Measurements from ENCODE around the gene TPBG.

The TPBG gene

DNA sequence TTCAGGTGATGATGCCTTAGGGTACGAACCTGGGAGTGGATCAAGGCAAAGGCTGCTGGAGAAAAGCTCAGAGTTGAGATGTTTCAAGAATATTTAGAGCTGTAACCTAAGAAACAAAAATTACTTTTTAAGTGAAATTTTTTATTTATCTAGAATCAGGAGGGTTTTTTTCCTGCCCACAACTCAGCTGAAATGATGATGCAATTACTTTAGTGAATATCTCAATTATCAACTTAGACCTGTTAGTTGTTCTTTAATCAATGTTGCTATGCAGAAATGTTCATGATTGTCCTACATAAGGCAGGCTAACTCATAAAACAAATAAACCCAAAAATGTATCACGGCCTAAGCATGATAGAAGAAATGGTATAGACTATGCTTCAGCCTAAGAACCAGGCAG lies 50.3 kb downstream of the TPBG start:
- in situ Hi-C loops (cut with MboI; ENCODE audit: low sequenced_read_pairs, unreplicated experiment), result no loop called here
- no peak for DNase-seq (ENCODE audit: low spot score)
- TF ChIP-seq, protein P1, sequence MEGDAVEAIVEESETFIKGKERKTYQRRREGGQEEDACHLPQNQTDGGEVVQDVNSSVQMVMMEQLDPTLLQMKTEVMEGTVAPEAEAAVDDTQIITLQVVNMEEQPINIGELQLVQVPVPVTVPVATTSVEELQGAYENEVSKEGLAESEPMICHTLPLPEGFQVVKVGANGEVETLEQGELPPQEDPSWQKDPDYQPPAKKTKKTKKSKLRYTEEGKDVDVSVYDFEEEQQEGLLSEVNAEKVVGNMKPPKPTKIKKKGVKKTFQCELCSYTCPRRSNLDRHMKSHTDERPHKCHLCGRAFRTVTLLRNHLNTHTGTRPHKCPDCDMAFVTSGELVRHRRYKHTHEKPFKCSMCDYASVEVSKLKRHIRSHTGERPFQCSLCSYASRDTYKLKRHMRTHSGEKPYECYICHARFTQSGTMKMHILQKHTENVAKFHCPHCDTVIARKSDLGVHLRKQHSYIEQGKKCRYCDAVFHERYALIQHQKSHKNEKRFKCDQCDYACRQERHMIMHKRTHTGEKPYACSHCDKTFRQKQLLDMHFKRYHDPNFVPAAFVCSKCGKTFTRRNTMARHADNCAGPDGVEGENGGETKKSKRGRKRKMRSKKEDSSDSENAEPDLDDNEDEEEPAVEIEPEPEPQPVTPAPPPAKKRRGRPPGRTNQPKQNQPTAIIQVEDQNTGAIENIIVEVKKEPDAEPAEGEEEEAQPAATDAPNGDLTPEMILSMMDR (IDR thresholded peaks at IDR 0.05; ENCODE audit: borderline replicate concordance, control extremely low read depth, extremely low read depth, insufficient read depth, missing control alignments), result no peak

DNA sequence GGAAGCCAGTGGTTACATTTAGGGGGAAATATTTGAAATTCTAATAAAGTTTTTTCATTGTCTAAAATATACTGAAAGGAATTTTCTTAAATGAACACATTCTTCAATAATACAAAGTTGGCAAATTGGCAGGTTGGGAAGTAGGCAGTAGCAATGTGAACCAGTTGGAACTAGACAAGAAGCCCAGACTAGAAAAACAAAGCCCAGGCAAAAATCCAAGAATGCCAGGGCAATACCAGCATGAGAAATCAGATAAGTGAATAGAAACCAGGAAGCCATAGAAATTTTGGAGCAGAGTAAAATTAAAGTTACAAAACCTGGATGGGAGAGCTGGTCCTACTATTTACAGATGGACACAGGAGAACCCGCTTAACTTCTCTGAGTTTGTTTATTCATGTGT lies 52.2 kb downstream of the TPBG start:
- TF ChIP-seq, protein P1 (IDR thresholded peaks at IDR 0.05; ENCODE audit: borderline replicate concordance, control extremely low read depth, extremely low read depth, insufficient read depth, missing control alignments), result no peak
- in situ Hi-C loops (cut with MboI; ENCODE audit: low sequenced_read_pairs, unreplicated experiment), result no loop called here
- DNase-seq (ENCODE audit: low spot score), result no peak

DNA sequence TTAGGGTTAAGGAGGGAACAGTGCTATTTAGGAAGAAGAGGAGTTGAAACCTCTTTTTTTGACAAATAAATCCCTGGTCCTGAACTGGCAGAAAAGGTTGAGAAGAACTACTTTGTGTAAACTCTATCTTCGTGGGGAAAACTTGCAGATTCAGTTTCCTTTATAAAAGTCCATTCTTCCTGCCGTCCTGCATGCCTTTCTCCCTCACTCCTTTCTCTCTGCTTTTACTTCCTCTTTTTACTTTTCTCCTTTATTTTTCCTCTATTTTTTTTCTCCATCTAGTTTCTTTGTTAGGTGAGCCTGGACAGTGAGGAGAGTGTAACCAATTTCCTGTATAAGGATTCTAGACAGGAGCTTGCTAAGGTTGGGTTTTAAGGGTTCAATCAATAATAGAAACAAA lies 52.7 kb downstream of the TPBG start:
- in situ Hi-C loops (cut with MboI; ENCODE audit: low sequenced_read_pairs, unreplicated experiment), result no loop called here
- no peak for DNase-seq (ENCODE audit: low spot score)
- TF ChIP-seq, protein P1 (IDR thresholded peaks at IDR 0.05; ENCODE audit: borderline replicate concordance, control extremely low read depth, extremely low read depth, insufficient read depth, missing control alignments), result no peak

Data from GM13976 (cell line).